HepG2 (cell line): ENCODE results near the gene GAN. TPM values are rescaled to one million over a fixed set of nuclear protein-coding genes. Genes with fewer than 3 reads are reported as not detected.

Source experiments
- ATAC-seq: fragments of 200-7000 bp; cut with Tn5 transposase; 3 replicates; pipeline ENCODE4 v1.9.1; 2020; ENCODE audit warnings: mild to moderate bottlenecking, moderate library complexity
- BruUV-seq: library from RNA; stranded (reverse); fragments of 400-500 nt; replicated peaks from 2 replicates; lab custom pipeline; 2021; lab: Mats Ljungman, UMichigan
- CTCF ChIA-PET: fragments of 300-600 bp; formaldehyde crosslinking; extraction: SDS; loops from one replicate; lab custom pipeline; 2021; ENCODE audit warnings: low total read pairs, inconsistent platforms, low intra/inter-chr PET ratio; lab: Yijun Ruan, JAX
- POLR2A ChIA-PET: fragments of 350-600 bp; sonication (Branson Sonifier 250); formaldehyde crosslinking; loops from one replicate; lab custom pipeline; 2020; ENCODE audit warnings: antibody characterized with exemption, inconsistent platforms; lab: Yijun Ruan, JAX
- DNase-seq: peaks from one replicate; pipeline ENCODE4 v3.0.0-alpha.2; 2015; ENCODE audit warnings: low spot score
- FAIRE-seq: peaks from 3 replicates; lab custom pipeline; 2011; peaks lifted over from hg19 to GRCh38; lab: Jason Lieb, UNC
- H2AFZ ChIP-seq: one replicate; pipeline ENCODE4 v1.6.1; 2011; ENCODE audit warnings: low read length, inconsistent platforms
- H3K27ac ChIP-seq: fragments of 300-600 bp; 3 replicates; pipeline ENCODE4 v1.8.0; 2011; ENCODE audit warnings: mixed run types, mild to moderate bottlenecking, mixed read lengths, low read length, inconsistent platforms; ENCODE audit not compliant: insufficient read depth; ENCODE audit errors: extremely low read length
- H3K27me3 ChIP-seq, 2 experiments: fragments of 200-600 bp in 1 of 2; 2 replicates in 1 of 2; 3 replicates in 1 of 2; pipeline versions ENCODE4 v1.6.0 to v1.8.0; 2011; ENCODE audit warnings: low read length in 2 of 2, mild to moderate bottlenecking in 2 of 2, moderate library complexity in 2 of 2, inconsistent platforms in 1 of 2; ENCODE audit not compliant: insufficient read depth in 2 of 2, control insufficient read depth in 1 of 2
- H3K36me3 ChIP-seq, 2 experiments: fragments of 200-600 bp in 1 of 2; replicated peaks in 1 of 2; 2 replicates in 1 of 2; 3 replicates in 1 of 2; pipeline versions ENCODE4 v1.5.1 to v1.8.0; 2011; ENCODE audit warnings: low read length in 2 of 2, inconsistent platforms in 1 of 2; ENCODE audit not compliant: insufficient read depth in 2 of 2, control insufficient read depth in 1 of 2
- H3K4me1 ChIP-seq: 2 replicates; pipeline ENCODE4 v1.5.1; 2012; ENCODE audit warnings: low read length, inconsistent platforms; ENCODE audit not compliant: insufficient read depth
- H3K4me2 ChIP-seq: 2 replicates; pipeline ENCODE4 v1.6.0; 2011; ENCODE audit warnings: low read depth, low read length, inconsistent platforms
- H3K4me3 ChIP-seq, 3 experiments: fragments of 200-600 bp in 1 of 3; sonication (generic), shearing (Covaris generic) in 1 of 3; replicated peaks in 1 of 3; 2 replicates each; pipeline ENCODE4 v1.5.1; 2011 to 2016; ENCODE audit warnings: low read length in 3 of 3, inconsistent platforms in 2 of 3, low read depth in 2 of 3, mild to moderate bottlenecking in 2 of 3, control low read depth in 1 of 3, mixed read lengths in 1 of 3; ENCODE audit not compliant: insufficient read depth in 1 of 3
- H3K79me2 ChIP-seq: one replicate; pipeline ENCODE4 v1.6.1; 2011; ENCODE audit warnings: low read length, inconsistent platforms; ENCODE audit not compliant: insufficient read depth
- H3K9ac ChIP-seq: 2 replicates; pipeline ENCODE4 v1.6.0; 2011; ENCODE audit warnings: mild to moderate bottlenecking, low read depth, low read length, inconsistent platforms; ENCODE audit not compliant: insufficient read depth
- H3K9me3 ChIP-seq: 2 replicates; pipeline ENCODE4 v1.5.1; 2012; ENCODE audit warnings: mild to moderate bottlenecking, low read length
- H4K20me1 ChIP-seq: 2 replicates; pipeline ENCODE4 v1.6.0; 2011; ENCODE audit warnings: inconsistent platforms, mild to moderate bottlenecking, low read length, moderate library complexity; ENCODE audit not compliant: insufficient read depth
- ASH2L ChIP-seq: fragments of 300-600, 200-600 bp; sonication (generic); IDR thresholded peaks from 2 replicates; pipeline ENCODE4 v1.7.0; 2017; ENCODE audit warnings: low read depth, mild to moderate bottlenecking, moderate library complexity, mixed read lengths, low read length; ENCODE audit not compliant: insufficient read length
- BCL6 ChIP-seq: IDR thresholded peaks from 2 replicates; pipeline ENCODE4 v1.6.1; 2016; ENCODE audit warnings: missing genetic modification reagents, missing compliant biosample characterization
- ELK4 ChIP-seq: sonication (generic); formaldehyde crosslinking; IDR thresholded peaks from 2 replicates; pipeline ENCODE4 v1.9.0; 2021; ENCODE audit warnings: missing genetic modification reagents, borderline replicate concordance
- FIP1L1 ChIP-seq: fragments of 200-400 bp; formaldehyde crosslinking; IDR thresholded peaks from 2 replicates; pipeline ENCODE4 v1.6.1; 2018; ENCODE audit warnings: low read depth, mild to moderate bottlenecking, low read length, moderate library complexity, borderline replicate concordance; ENCODE audit not compliant: insufficient read depth
- HIC2 ChIP-seq: sonication (generic); formaldehyde crosslinking; IDR thresholded peaks from 2 replicates; pipeline ENCODE4 v1.9.0; 2022; ENCODE audit warnings: low read depth, missing genetic modification reagents
- KLF9 ChIP-seq: IDR thresholded peaks from 2 replicates; pipeline ENCODE4 v1.6.1; 2016; ENCODE audit warnings: low read depth
- NR2C2 ChIP-seq: sonication (generic); formaldehyde crosslinking; IDR thresholded peaks from 2 replicates; pipeline ENCODE4 v1.4.0; 2020; ENCODE audit warnings: missing genetic modification reagents, mild to moderate bottlenecking, moderate library complexity, borderline replicate concordance
- NR2F1 ChIP-seq, 2 experiments: fragments of 450-650 bp in 1 of 2; formaldehyde crosslinking in 1 of 2; IDR thresholded peaks; 2 replicates each; pipeline versions ENCODE4 v1.5.0 to v1.6.1; 2016 to 2020; ENCODE audit warnings: mild to moderate bottlenecking in 1 of 2, missing compliant biosample characterization in 1 of 2, missing genetic modification reagents in 1 of 2, moderate library complexity in 1 of 2
- PATZ1 ChIP-seq: sonication (generic); formaldehyde crosslinking; IDR thresholded peaks from 2 replicates; pipeline ENCODE4 v1.4.0; 2020; ENCODE audit warnings: missing genetic modification reagents
- PBX2 ChIP-seq: IDR thresholded peaks from 2 replicates; pipeline ENCODE4 v1.6.1; 2016; ENCODE audit warnings: control low read depth
- PHF20 ChIP-seq: sonication (generic); formaldehyde crosslinking; IDR thresholded peaks from 2 replicates; pipeline ENCODE4 v1.5.0; 2020; ENCODE audit warnings: mild to moderate bottlenecking, missing genetic modification reagents
- SRSF9 ChIP-seq: fragments of 200-400 bp; formaldehyde crosslinking; IDR thresholded peaks from 2 replicates; pipeline ENCODE4 v1.6.1; 2018; ENCODE audit warnings: borderline replicate concordance, mild to moderate bottlenecking, low read depth, low read length; ENCODE audit not compliant: insufficient read depth, poor library complexity, severe bottlenecking
- TGIF2 ChIP-seq: IDR thresholded peaks from 2 replicates; pipeline ENCODE4 v1.6.1; 2016; ENCODE audit warnings: control low read depth, missing compliant biosample characterization
- U2AF1 ChIP-seq: fragments of 200-400 bp; formaldehyde crosslinking; optimal IDR thresholded peaks from 2 replicates; pipeline ENCODE3; 2017; ENCODE audit warnings: mild to moderate bottlenecking, low read depth, low read length
- ZFYVE20 ChIP-seq: sonication (generic); formaldehyde crosslinking; IDR thresholded peaks from 2 replicates; pipeline ENCODE4 v1.8.0; 2023; ENCODE audit warnings: low read depth, mild to moderate bottlenecking, moderate library complexity, missing genetic modification reagents, borderline replicate concordance
- ZNF12 ChIP-seq: sonication (generic); formaldehyde crosslinking; IDR thresholded peaks from 2 replicates; pipeline ENCODE4 v1.5.0; 2020; ENCODE audit warnings: missing genetic modification reagents
- ZNF501 ChIP-seq: sonication (generic); formaldehyde crosslinking; IDR thresholded peaks from 2 replicates; pipeline ENCODE4 v1.5.1; 2020; ENCODE audit warnings: mild to moderate bottlenecking, moderate library complexity, missing genetic modification reagents
- ZNF749 ChIP-seq: sonication (generic); formaldehyde crosslinking; IDR thresholded peaks from 2 replicates; pipeline ENCODE4 v1.8.0; 2022; ENCODE audit warnings: mild to moderate bottlenecking, missing genetic modification reagents, moderate library complexity, borderline replicate concordance
- WGBS: methylation state at CpG from one replicate; pipeline ENCODE4 v1.1.6; 2017; ENCODE audit warnings: low lambda C conversion rate; 5-methylcytosine and 5-hydroxymethylcytosine counted together
- in situ Hi-C: cut with HindIII; loops from 2 replicates; pipeline ENCODE4 v1.10.0; 2017; ENCODE audit warnings: low pct_unique_long_range_greater_than_20kb; ENCODE audit not compliant: extremely low pct_ligation_motif_present
- intact Hi-C: fragments of 100-400 bp; cut with micrococcal nuclease; formaldehyde crosslinking; loops from one replicate; pipeline ENCODE4 v1.10.0; 2022; ENCODE audit not compliant: unreplicated experiment
- polyA plus RNA-seq, 8 experiments: library from polyadenylated mRNA; depleted of rRNA in 3 of 8; stranded (reverse) in 7 of 8; unstranded in 1 of 8; fragments of >200 nt; fragmentation: Illumina TruSeq in 4 of 8; extraction: Trizol in 4 of 8; gene quantifications; 2 replicates each; pipeline versions ENCODE4 v1.2.1 to v1.2.3, GENCODE V29; 2011 to 2016; ENCODE audit warnings: low read depth in 4 of 8, missing spikeins in 1 of 8, mixed read lengths in 1 of 8; ENCODE audit not compliant: insufficient read depth in 1 of 8
- total RNA-seq, 5 experiments: library from RNA; depleted of rRNA; stranded (reverse); fragments of >200 nt; fragmentation: Illumina TruSeq; extraction: Trizol; gene quantifications; 2 replicates each; pipeline ENCODE4 v1.2.3, GENCODE V29; 2016; ENCODE audit warnings: low read depth in 1 of 5

The GAN gene
- total and polyA plus RNA-seq, 2 of the 13 experiments (the other 11 are each of a cell fraction or from before 2014, with no cell fraction given) = 4.3 to 11.0 TPM

GRCh38 chr16:81429045-81429521 lies 114.3 kb downstream of the GAN start:
- Histone ChIP-seq H3K4me2 (peak overlapping the region; percentile 78), H3K79me2 (no peaks in the 10 kb centered on the region), H3K4me1 (peaks cover 56% of the 10 kb centered on the region), H3K27ac (no peak overlapping the region), H3K36me3 (no peaks in the 10 kb centered on the region), H3K9me3 (no peaks in the 10 kb centered on the region), H3K4me3 (peak overlapping the region in 1 of 3 experiments; percentile 51; a peak in 2 of 6 replicates), H3K27me3 (no peaks in the 10 kb centered on the region), H2AFZ (peak overlapping the region; percentile 84), H3K9ac (peak overlapping the region; percentile 16; the same call in 1 of the 2 replicates), H4K20me1 (no peaks in the 10 kb centered on the region)
- 33% methylated on average over 3 of the region's 3 CpGs for WGBS
- ChIA-PET CTCF (no interaction called here), POLR2A (interaction anchor here (0.7 to 7.2 kb wide), 11 partner anchors 9 to 139 kb away, joined by 3 to 61 read pairs (median 4); no protein-coding TSS in a partner anchor)
- ATAC-seq = peak; percentile 77
- no peak for FAIRE-seq
- in situ Hi-C loops (no loop called here), intact Hi-C loops (no loop called here)
- peak; percentile 76 for DNase-seq
- BruUV-seq = no TSS peak
- TF ChIP-seq U2AF1 (no peak), PHF20 (CRISPR knock-in tag) (no peak), SRSF9 (no peak), KLF9 (CRISPR knock-in tag) (no peak), ELK4 (CRISPR knock-in tag) (no peak), BCL6 (CRISPR knock-in tag) (no peak), FIP1L1 (no peak), ZFYVE20 (CRISPR knock-in tag) (no peak), NR2C2 (no peak), HIC2 (no peak), ZNF12 (peak; percentile 10; the same call in 1 of the 2 replicates), ASH2L (no peak), ZNF749 (CRISPR knock-in tag) (no peak), NR2F1 (CRISPR knock-in tag; IDR thresholded peaks at IDR 0.05) (no peak), PBX2 (no peak), ZNF501 (CRISPR knock-in tag) (0 out of 2 replicates have a peak, but pooled peaks have one; percentile 53), TGIF2 (no peak), PATZ1 (CRISPR knock-in tag) (peak; percentile 33; the same call in 1 of the 2 replicates)
